Right lobe of liver (tissue), 6 donors: ENCODE data around the gene SLC47A2. TPM values are rescaled to one million over a fixed set of nuclear protein-coding genes. Genes with fewer than 3 reads are reported as not detected.

Experiments used
- ATAC-seq, 4 donors: fragments of 200-7000 bp; cut with Tn5 transposase; one replicate each; pipeline ENCODE4 v1.9.1; 2020; ENCODE audit warnings: mild to moderate bottlenecking in 4 of 4, moderate library complexity in 4 of 4
- DNase-seq, 3 donors: peaks; one replicate each; pipeline ENCODE4 v3.0.0-alpha.2; 2020
- H3K27ac ChIP-seq, 3 donors: fragments of 200-600 bp; one replicate each; pipeline ENCODE4 v1.8.0; 2022
- H3K27me3 ChIP-seq, 2 donors: fragments of 200-600 bp; one replicate each; pipeline ENCODE4 v1.8.0; 2022
- H3K36me3 ChIP-seq, 4 donors: fragments of 200-600 bp; sonication (generic) in 1 of 4; one replicate each; pipeline versions ENCODE4 v1.5.1 to v1.8.0; 2017 to 2022; ENCODE audit warnings: control low read depth in 1 of 4
- H3K4me1 ChIP-seq, 4 donors: fragments of 200-600 bp; sonication (generic) in 1 of 4; one replicate each; pipeline versions ENCODE4 v1.5.1 to v1.8.0; 2017 to 2022; ENCODE audit warnings: control low read depth in 1 of 4
- H3K4me3 ChIP-seq, 3 donors: fragments of 200-600 bp; one replicate each; pipeline ENCODE4 v1.8.0; 2022
- H3K9me3 ChIP-seq, 4 donors: fragments of 200-600 bp; sonication (generic) in 1 of 4; one replicate each; pipeline versions ENCODE4 v1.5.1 to v1.8.0; 2017 to 2022; ENCODE audit warnings: control low read depth in 1 of 4
- POLR2A ChIP-seq: fragments of 450-650 bp; IDR thresholded peaks from one replicate; pipeline ENCODE4 v1.6.1; 2017; ENCODE audit warnings: antibody characterized with exemption, mild to moderate bottlenecking
- WGBS: methylation state at CpG from one replicate; pipeline ENCODE4 v1.1.6; 2018; ENCODE audit warnings: low coverage, low lambda C conversion rate; ENCODE audit not compliant: insufficient coverage; ENCODE audit errors: missing lambda C conversion rate; 5-methylcytosine and 5-hydroxymethylcytosine counted together
- intact Hi-C, 2 donors: fragments of 100-400 bp; cut with DNase I; formaldehyde crosslinking; loops; one replicate each; pipeline versions ENCODE4 v1.11.2 to v1.14.1; 2022
- total RNA-seq, 6 experiments: library from RNA; depleted of rRNA in 2 of 6; stranded (reverse); fragments of >200 nt in 2 of 6; fragmentation: NEBNext Ultra II Directional in 3 of 6; extraction: Animal tissue kit (Norgen Biotek cat#: 25700) in 3 of 6; gene quantifications; one replicate each; pipeline versions ENCODE4 v1.1.0 to v1.2.4, GENCODE V29; 2016 to 2023
- TF ChIP-seq, protein P1 (sequence below), 4 donors: fragments of 200-600 bp in 3 of 4; fragments of 450-650 bp in 1 of 4; IDR thresholded peaks; one replicate each; pipeline versions ENCODE4 v1.5.1 to v1.8.0; 2016 to 2022; ENCODE audit warnings: antibody characterized with exemption in 4 of 4, mild to moderate bottlenecking in 2 of 4
- donor health status: DM: no; HTN: yes; CAD: no.
- donor health status: DM: no; HTN: no; CAD: no.
- donor health status: DM: no; HTN: no; CAD: no.
- donor health status: DM: no; HTN: yes; CAD: no.
- donor health status: DM: no; HTN: yes; CAD: no.

SLC47A2 gene
- total RNA-seq, 6 experiments from 2014 or later, result not detected

DNA sequence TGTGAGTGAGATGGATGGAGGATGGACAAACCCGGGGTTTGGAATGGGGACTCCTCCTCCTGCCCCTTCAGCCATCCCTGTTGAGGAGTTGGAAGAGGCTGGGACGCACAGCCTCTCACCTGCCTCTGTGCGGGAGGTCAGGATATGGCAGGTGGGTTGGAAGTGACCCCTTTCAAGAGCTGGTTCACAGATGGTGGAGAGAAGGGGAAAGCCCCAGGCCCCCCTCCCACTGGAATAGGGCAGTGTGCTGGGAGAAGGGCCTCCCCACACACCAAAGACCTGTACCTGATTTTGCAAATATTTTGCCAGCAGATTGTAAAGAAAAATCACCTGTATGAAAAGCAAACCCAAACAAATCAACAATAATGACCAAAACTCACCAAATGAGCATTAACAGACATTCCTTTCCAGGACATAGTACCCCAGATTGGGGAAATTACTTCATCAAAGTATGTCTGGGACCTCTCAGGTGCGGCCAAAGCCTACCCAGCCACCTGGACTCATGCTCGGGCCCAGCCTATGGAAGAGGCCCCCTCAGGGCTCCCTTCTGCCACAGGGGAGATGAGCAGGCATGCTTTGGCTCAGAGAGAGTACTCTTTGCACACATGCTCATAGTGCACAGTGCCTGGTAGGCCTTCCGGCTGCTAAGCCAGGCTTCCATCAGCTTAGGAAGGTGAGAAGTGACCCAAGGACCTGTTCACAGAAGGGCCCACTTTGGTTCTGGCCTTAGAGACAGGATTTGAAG, 7.8 kb downstream of the SLC47A2 start:
- ATAC-seq (no peak), DNase-seq (no peak)
- intact Hi-C loops, result no loop called here
- TF ChIP-seq, protein P1, sequence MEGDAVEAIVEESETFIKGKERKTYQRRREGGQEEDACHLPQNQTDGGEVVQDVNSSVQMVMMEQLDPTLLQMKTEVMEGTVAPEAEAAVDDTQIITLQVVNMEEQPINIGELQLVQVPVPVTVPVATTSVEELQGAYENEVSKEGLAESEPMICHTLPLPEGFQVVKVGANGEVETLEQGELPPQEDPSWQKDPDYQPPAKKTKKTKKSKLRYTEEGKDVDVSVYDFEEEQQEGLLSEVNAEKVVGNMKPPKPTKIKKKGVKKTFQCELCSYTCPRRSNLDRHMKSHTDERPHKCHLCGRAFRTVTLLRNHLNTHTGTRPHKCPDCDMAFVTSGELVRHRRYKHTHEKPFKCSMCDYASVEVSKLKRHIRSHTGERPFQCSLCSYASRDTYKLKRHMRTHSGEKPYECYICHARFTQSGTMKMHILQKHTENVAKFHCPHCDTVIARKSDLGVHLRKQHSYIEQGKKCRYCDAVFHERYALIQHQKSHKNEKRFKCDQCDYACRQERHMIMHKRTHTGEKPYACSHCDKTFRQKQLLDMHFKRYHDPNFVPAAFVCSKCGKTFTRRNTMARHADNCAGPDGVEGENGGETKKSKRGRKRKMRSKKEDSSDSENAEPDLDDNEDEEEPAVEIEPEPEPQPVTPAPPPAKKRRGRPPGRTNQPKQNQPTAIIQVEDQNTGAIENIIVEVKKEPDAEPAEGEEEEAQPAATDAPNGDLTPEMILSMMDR (IDR thresholded peaks at IDR 0.05), result no peak
- TF ChIP-seq POLR2A, result no peak
- Histone ChIP-seq H3K4me3 (no peak overlapping the region), H3K36me3 (no peaks in the 10 kb centered on the region), H3K4me1 (peaks cover 0 to 6% (median 0%) of the 10 kb centered on the region in 4 donors), H3K27me3 (no peaks in the 10 kb centered on the region), H3K9me3 (no peaks in the 10 kb centered on the region), H3K27ac (no peak overlapping the region)
- 60% methylated on average over 1 of the region's 6 CpGs for WGBS

DNA sequence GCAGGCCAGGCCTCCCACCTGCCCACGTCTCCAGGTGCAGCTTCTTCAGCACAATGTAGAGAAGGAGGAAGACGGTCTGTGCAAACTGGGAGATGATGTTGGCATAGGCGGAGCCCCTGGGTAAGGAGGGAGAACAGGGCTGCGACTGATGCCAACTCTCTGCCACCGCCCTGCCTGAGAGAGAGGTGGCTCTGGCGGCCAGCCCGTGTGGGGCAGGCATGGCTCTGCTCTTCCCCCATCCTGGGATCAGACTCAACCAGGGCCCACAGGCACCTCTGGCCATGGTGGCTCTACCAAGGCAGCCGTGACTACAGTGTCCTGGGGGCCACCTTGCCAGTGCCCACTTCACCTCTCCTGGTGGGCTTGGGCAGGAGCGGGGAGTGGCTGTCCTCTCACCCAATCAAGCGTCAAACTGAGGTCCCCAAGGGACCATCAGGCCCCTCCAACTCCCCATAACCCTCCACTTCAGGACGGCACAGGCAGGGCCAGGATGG, 8.6 kb downstream of the SLC47A2 start:
- Histone ChIP-seq H3K27ac (no peak overlapping the region), H3K27me3 (no peaks in the 10 kb centered on the region), H3K36me3 (no peaks in the 10 kb centered on the region), H3K4me3 (no peak overlapping the region), H3K9me3 (no peaks in the 10 kb centered on the region), H3K4me1 (peaks cover 0 to 8% (median 0%) of the 10 kb centered on the region in 4 donors)
- TF ChIP-seq, protein P1 (IDR thresholded peaks at IDR 0.05), result no peak
- no peak for TF ChIP-seq POLR2A
- intact Hi-C loops, result no loop called here
- no peak for ATAC-seq
- no peak for DNase-seq
- WGBS, result no CpG with 5 or more reads among the region's 11 CpGs

DNA sequence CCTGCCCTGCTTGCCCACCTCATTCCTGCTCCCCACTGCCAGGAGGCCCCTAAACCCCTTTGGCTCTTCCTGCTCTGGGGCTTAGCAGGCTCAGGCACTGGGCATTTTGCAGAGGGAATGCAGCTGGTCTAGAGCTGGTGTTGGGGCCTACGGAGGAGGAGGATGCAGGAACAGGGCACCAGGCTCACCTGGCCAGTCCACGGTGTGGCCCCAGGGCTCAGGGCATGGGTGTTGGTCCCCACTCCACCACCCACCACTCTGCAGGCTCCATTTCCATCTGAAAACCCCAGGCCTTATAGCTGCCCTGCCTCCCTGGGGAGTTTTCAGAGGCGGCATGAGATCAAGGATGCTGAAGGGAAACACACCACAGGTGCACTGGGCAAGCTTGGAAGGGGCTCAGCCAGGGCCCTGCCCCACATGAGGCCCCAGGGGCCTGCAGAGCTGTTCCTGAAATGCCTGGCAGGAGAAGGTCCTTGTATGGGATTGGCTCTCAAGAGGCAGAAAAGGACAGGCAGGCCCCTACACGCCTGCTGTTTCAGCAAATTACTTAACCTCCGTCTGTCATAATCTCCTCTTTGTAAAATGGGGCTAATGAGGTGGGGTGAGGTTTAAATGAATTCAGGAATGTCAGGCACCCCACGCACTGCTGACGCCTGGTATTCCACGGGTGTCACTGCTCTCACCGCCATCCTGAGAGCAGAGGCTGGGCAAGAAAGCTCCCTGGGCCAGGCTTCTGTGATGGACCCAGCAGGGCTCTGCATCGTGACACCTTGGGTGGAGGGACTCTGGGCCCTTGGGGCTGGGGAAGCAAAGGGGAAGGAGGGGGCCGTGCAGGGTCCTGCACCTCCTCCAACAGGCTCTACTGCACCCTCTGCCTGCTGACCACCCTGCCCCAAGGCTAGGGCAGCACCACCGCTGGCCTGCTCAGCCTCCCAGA, 9.3 kb downstream of the SLC47A2 start:
- ATAC-seq (no peak), DNase-seq (no peak)
- H3K27ac ChIP-seq, result no peak overlapping the region
- intact Hi-C loops, result no loop called here
- no peak overlapping the region for H3K4me3 ChIP-seq
- H3K4me1 ChIP-seq, result peaks cover 0 to 8% (median 0%) of the 10 kb centered on the region in 4 donors
- H3K9me3 ChIP-seq, result no peaks in the 10 kb centered on the region
- H3K27me3 ChIP-seq, result no peaks in the 10 kb centered on the region
- no peaks in the 10 kb centered on the region for H3K36me3 ChIP-seq
- no peak for TF ChIP-seq POLR2A
- TF ChIP-seq, protein P1 (IDR thresholded peaks at IDR 0.05), result no peak
- 69% methylated on average over 6 of the region's 12 CpGs for WGBS

DNA sequence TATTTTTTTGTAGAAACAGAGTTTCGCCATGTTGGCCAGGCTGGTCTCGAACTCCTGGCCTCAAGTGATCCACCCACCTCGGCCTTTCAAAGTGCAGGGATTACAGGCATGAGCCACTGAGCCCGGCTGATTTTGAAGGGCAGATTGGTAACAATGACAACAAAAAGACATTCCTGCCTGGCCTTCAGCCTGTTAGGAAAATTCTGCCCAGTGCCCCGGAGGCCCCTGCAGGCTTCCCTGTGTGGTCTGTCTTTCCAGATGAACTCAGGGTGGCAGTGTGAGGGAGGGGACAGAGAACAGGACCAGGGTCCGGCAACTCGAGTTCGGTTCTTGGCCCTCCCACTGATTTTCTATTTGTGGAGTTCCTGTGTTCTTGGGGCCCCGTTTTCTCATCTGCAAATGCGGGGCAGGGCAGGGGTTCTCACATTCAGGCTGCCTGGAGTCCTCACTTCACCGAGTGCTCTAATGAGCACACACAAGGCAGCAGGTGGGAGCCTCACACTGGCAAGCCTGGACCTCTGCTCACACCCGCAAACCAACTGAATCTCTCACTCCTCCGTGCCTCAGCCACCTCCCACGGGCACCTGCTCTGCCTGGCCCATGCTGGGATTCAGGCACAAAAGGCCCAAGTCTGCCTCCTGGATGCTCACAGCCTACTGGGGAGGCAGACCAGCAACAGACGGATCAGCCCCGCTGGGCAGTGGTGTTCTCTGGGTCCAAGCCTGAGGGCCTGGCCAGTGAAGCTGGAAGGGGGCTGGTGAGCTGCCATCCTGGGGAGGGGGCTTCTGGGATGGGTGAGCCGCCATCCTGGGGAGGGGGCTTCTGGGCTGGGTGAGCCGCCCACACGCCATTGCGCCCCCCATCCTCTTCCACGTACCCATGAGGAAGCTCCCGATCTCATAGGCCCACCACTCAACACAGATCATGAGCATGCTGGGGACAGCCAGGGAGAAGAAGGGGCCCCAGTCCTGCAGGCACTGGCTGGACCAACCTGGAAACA, 10.3 kb downstream of the SLC47A2 start:
- TF ChIP-seq, protein P1 (IDR thresholded peaks at IDR 0.05), result no peak
- intact Hi-C loops, result no loop called here
- DNase-seq (no peak), ATAC-seq (no peak)
- H3K4me3 ChIP-seq, result no peak overlapping the region
- H3K36me3 ChIP-seq, result no peaks in the 10 kb centered on the region
- H3K27me3 ChIP-seq, result no peaks in the 10 kb centered on the region
- H3K9me3 ChIP-seq, result no peaks in the 10 kb centered on the region
- 94% methylated on average over 4 of the region's 22 CpGs for WGBS
- no peak overlapping the region for H3K27ac ChIP-seq
- H3K4me1 ChIP-seq, result peaks cover 0 to 8% (median 0%) of the 10 kb centered on the region in 4 donors
